MG63 (cell line): ENCODE results near the gene CLIC3. TPM values are rescaled to one million over a fixed set of nuclear protein-coding genes. Genes with fewer than 3 reads are reported as not detected.

Experiments
- DNase-seq: peaks from one replicate; pipeline ENCODE4 v3.0.0-alpha.2; 2020
- H3K27me3 ChIP-seq: fragments of 250-450 bp; sonication (Bioruptor Pico); 2 replicates; pipeline ENCODE4 v1.5.1; 2020; ENCODE audit warnings: mild to moderate bottlenecking, moderate library complexity
- H3K36me3 ChIP-seq: fragments of 250-450 bp; sonication (Bioruptor Pico); 2 replicates; pipeline ENCODE4 v1.5.1; 2020; ENCODE audit warnings: mild to moderate bottlenecking, moderate library complexity
- H3K4me3 ChIP-seq: fragments of 250-450 bp; sonication (Bioruptor Pico); 2 replicates; pipeline ENCODE4 v1.5.1; 2020; ENCODE audit warnings: mild to moderate bottlenecking, moderate library complexity
- H3K9me3 ChIP-seq: fragments of 250-450 bp; sonication (Bioruptor Pico); 2 replicates; pipeline ENCODE4 v1.5.1; 2020; ENCODE audit warnings: mild to moderate bottlenecking, moderate library complexity
- total RNA-seq: library from RNA; depleted of rRNA; stranded (reverse); fragments of >200 nt; shearing (Covaris generic); gene quantifications from 2 replicates; pipeline ENCODE4 v1.2.3, GENCODE V29; 2014; ENCODE audit warnings: low replicate concordance

The CLIC3 gene
- total RNA-seq, 1 experiment from 2014 or later, result not detected

DNA sequence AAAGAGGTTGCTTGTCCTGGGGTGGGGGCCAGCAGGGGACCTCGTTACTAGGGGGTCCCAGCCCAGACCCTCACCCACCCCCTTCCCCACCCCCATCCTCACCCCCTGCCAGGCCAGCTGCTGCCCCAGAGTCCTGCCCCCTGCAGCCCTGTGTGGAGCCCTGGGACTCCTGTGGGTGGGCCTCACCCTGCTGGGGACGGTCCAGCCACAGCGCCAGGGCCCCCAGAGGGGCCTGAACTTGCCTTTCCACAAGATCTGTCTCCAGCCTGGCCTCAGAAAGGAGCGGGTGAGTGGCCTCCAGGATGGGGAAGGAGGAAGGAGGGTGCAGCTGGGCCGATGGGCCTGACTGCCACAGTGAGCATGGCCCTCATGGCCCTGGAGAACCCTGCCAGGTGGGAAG, 26.6 kb downstream of the CLIC3 start:
- Histone ChIP-seq H3K36me3 (no peaks in the 10 kb centered on the region), H3K4me3 (no peak overlapping the region), H3K9me3 (no peaks in the 10 kb centered on the region), H3K27me3 (no peaks in the 10 kb centered on the region)
- no peak for DNase-seq

DNA sequence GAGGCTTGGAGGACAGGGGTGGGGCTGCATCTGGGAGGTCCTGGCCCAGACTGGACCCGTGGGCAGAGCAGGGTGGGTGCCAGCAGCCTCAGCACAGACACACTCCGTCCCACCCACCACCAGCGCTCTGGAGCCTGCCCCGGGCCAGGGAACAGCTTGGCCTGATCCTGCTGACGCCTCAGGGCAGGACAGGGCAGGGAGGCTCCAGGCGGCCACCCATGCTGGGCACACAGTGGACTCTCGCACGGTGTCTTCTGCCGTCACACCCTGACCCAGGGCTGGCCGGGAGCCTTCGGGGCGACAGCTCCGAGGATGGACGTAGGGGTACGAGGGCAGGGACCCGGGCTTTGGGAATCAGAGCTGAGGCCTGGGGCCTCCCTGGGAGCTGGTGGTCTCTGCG, 27.2 kb downstream of the CLIC3 start:
- Histone ChIP-seq H3K27me3 (no peaks in the 10 kb centered on the region), H3K36me3 (no peaks in the 10 kb centered on the region), H3K9me3 (no peaks in the 10 kb centered on the region), H3K4me3 (no peak overlapping the region)
- no peak for DNase-seq

DNA sequence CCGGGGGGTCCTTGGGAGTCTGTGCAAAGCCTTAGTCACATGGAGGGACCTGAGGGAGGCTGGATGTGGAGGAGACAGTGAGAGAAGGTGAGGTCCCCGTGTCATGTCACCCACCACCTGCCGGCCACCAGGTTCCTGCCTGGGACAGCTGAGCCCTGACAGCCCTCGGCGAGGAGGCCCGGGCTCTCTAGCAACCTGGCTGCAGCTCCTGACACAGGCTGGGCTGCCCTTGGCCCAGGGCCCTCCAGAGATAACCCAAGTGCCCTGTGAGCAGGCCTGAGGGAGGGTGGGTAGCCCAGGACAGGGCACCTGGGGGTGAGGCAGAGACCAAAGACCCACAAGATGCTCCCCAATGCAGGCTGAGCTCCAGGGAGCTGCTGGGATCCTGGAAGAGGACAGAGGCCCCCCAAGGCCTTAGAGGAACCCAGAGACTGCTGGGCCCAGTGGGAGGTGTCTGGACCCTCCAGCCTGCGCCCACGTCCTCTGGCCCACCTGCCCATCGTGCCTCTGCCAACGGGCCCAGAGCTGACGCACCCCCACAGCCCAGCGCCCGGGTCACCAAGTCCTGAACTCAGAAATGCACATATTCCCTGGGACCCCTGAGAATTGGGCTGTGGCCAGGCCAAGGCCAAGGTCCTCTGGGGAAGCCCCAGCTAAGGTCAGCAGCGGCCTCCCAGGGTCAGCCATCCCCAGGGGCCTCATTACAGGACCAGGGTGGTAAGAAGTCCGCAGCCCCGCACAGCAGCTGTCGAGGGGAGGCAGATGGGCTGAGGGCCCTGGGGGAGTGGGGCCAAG, 27.8 kb downstream of the CLIC3 start:
- no peak overlapping the region for H3K4me3 ChIP-seq
- H3K36me3 ChIP-seq, result no peaks in the 10 kb centered on the region
- DNase-seq, result no peak
- H3K27me3 ChIP-seq, result no peaks in the 10 kb centered on the region
- H3K9me3 ChIP-seq, result no peaks in the 10 kb centered on the region

DNA sequence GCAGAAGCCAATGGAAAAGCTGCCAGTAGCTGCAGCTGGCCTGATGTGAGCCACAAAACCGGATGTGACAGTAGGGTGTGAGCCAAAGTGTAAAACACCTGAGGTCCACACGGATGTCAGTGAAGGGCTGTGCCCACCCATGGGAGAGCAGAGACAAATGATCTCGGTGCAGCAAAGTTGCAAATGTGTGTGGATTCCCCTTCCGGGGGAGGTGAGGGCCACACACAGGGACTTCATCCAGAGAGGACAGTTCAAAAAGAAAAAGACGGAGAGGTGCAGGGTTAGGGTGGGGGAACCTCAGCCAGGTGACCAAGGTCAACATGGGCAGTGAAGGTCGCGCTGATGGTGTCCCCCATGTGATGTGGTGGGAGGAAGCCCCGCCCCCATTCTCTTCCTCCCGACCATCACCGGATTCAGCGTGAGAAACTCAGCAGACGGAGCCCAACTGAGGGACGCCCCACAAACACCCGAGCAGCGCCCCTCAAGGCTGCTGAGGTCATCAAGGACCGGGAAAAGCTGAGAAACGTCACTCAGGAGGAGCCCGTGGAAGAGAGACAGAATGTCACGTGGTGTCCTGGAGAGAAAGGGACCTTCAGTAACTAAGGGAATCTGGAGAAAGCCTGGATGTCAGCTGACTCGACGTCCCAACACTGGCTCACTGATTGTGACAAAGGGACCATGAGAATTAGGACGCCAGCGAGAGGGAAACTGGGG, 30.4 kb downstream of the CLIC3 start:
- no peaks in the 10 kb centered on the region for H3K27me3 ChIP-seq
- no peak for DNase-seq
- no peak overlapping the region for H3K4me3 ChIP-seq
- H3K36me3 ChIP-seq, result no peaks in the 10 kb centered on the region
- H3K9me3 ChIP-seq, result no peaks in the 10 kb centered on the region

DNA sequence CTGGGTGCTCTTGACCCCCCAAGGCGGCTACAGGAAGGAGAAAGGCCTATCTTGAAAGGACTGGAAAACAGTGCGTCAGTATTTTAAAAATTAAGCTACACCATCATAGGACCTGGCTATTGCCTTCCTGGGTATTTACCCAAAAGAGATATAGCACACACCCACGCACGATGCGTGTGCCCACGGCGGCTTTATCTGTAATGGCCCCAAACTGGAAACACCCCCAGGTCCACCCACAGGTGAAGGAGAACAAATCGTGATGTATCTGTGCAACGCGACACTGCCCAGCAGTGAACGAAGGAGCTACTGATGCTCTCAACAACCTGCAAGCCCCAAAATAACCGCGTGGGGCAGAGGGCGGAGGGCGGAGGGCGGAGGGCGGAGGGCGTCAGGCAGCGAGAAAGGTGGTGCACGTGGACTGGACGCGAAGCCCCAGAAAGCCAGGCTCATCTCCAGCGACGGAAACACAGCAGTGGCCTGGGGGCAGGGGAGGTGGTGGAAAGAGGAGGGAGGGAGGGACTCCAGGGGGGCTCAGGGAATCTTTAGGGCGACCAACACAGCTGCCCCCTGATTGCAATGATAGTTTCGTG, 31.4 kb downstream of the CLIC3 start:
- no peaks in the 10 kb centered on the region for H3K36me3 ChIP-seq
- no peak overlapping the region for H3K4me3 ChIP-seq
- DNase-seq, result no peak
- H3K27me3 ChIP-seq, result no peaks in the 10 kb centered on the region
- H3K9me3 ChIP-seq, result no peaks in the 10 kb centered on the region

DNA sequence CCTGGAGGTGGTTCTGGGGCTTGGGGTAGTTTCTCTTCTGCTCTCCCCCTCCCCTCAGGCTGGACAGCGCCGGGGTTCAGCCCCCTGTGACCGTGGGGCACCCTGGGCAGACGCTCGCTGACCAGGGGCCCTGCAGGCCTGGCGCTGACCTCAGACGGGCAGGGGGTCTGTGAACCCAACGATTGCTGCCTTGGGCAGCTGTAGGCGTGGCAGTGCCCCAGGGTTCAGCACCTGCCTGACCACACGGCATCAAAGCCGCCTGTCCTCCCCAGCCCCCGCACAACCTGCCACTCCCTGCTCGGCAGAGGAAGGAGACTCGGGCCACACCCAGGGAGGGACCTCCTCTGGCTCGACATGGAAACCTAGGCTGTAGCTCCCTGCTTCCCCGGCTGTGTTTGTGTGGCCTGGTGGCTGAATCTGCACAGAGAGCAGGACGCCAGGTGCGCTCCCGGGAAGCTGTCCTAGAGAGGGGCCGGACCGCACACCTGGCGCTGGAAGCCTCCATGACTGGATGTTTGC, 32.1 kb downstream of the CLIC3 start:
- Histone ChIP-seq H3K27me3 (no peaks in the 10 kb centered on the region), H3K9me3 (no peaks in the 10 kb centered on the region), H3K36me3 (no peaks in the 10 kb centered on the region), H3K4me3 (no peak overlapping the region)
- DNase-seq, result no peak

DNA sequence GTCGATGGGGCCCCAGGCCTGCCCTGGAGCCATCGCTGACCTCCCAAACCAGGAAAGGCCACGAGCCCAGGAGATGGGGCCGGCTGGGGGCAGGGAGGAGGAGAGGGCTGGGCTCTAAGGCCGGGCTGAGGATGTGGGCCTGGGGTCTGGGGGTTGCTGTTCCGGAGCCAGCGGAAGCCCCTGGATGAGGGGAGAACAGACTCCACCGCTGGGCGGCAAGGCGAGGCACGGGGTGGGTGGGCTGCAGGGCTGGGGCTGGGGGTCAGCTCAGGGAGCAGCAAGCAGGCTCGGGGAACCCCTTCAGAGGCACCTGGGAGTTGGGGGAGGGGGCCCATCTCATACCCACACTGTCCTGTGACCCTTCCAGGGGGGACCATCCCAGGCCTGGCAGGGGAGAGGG, 32.6 kb downstream of the CLIC3 start:
- Histone ChIP-seq H3K27me3 (no peaks in the 10 kb centered on the region), H3K4me3 (no peak overlapping the region), H3K36me3 (no peaks in the 10 kb centered on the region), H3K9me3 (no peaks in the 10 kb centered on the region)
- DNase-seq, result no peak

DNA sequence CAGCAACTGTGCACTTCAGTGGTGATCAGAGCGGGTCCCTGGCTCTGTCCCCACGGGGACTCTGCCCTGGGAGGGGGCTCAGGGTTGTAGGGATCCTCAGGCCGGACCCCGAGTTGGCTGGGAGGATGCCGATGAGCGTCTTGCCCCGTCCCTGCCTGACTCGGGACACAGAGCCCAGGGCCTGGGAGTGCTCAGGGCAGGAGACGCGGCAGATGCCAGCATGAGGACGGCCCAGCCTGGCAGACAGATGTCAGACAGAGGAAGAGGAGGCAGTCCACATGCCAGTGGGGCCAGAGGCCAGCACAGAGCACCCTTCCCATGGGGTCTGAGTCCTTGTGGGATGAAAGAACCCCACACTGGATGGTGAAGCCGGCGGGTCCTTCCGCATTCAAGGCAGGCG, 33.0 kb downstream of the CLIC3 start:
- no peaks in the 10 kb centered on the region for H3K27me3 ChIP-seq
- DNase-seq, result no peak
- no peaks in the 10 kb centered on the region for H3K36me3 ChIP-seq
- no peak overlapping the region for H3K4me3 ChIP-seq
- no peaks in the 10 kb centered on the region for H3K9me3 ChIP-seq

DNA sequence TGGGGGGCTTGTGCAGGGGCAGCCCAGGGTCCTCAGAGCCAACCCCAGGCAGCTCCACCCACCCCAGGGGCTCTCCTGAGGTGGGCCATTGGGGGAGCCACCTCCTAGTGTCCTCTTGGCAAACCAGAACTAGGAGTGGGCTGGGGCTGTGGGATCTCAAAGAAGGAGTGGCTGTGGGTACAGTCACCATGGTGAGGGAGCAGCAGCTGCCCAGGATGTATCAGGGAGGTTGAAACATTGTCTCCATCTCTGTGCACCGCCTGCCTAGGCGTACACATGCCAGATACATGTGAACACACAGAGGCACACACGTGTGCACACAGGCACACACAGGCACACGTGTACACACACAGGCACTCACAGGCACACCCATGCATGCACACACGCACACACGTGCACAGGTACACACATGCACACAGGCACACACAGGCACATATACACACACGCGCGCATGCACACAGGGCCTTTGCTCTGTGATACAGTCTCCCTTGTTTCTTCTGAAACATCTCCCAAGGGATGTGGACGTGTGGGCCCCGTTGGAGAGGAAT, 33.6 kb downstream of the CLIC3 start:
- DNase-seq, result no peak
- Histone ChIP-seq H3K4me3 (no peak overlapping the region), H3K27me3 (no peaks in the 10 kb centered on the region)

DNA sequence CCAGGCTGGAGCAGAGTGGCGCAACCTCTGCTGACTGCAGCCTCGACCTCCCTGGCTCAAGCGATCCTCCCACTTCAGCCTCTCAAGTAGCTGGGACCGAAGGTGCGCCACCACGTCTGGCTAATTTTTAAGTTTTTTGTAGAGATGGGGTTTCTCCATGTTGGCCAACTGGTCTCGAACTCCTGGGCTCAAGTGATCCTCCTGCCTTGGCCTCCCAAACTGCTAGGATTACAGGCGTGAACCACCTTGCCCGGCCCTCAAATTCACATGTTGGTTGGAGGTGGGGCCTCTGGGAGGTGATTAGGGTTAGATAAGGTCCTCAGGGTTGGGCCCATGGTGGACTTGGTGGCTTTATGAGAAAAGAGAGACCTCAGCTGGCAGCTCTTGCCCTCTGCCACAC, 34.2 kb downstream of the CLIC3 start:
- Histone ChIP-seq H3K4me3 (no peak overlapping the region), H3K36me3 (no peaks in the 10 kb centered on the region), H3K27me3 (no peaks in the 10 kb centered on the region), H3K9me3 (no peaks in the 10 kb centered on the region)
- DNase-seq, result no peak

More for the DNA sequence above, 33.6 kb downstream of the CLIC3 start:
- Histone ChIP-seq H3K36me3 (no peaks in the 10 kb centered on the region), H3K9me3 (no peaks in the 10 kb centered on the region)

DNA sequence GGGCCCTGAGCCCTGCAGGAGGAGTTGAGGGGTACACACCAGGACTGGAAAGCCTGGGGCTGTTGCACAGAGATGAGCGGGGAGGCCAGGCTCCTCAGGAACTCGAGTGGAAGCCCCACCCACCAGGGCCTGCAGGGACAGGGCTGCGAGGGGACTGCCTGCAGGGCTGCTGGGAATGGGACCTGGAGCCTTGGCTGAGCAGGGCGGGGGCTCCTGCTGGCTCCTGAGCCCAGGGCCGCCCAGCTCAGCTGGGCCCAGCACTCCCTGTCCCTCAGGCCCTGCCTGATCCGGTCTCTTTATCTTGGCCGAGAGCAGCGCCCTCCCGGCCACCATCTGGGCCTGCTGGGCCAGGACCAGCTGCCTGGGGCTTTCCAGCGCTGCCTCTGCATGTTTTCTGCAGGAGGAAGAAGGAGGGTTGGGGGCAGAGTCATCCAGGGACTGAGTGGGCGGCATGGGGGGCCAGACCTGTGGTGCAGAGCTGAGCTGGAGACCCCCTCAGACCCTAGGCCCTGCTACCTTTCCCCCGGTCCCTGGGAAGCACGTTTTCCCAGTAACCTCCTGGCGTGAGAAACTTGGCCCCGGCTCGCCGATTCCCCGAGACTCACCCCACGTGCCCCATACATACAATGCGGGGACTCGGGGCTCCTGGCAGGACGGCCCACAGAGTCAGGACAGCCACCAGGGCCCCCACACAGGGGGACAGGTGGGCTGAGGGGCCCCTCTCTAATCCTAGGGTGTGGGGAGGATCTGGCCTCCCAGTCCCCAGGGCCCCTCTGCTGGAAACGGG, 34.9 kb downstream of the CLIC3 start:
- DNase-seq, result no peak
- no peaks in the 10 kb centered on the region for H3K36me3 ChIP-seq
- no peak overlapping the region for H3K4me3 ChIP-seq
- H3K27me3 ChIP-seq, result no peaks in the 10 kb centered on the region
- no peaks in the 10 kb centered on the region for H3K9me3 ChIP-seq

DNA sequence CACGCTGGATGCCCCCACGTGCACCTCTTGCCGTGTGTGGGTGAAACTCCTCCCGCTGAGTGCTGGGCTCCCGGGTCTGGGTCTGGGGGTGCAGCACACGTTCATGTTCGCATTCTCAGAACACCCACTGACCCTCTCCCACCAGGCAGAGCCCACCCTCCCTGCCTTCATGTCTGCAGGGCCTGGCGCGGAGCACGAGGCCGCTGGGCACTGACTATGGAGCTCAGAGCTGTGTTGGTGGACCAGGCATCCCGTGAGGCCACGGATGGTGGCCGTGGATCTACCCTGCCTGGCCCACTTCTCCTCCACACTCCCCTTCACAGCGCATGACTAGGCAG, 35.5 kb downstream of the CLIC3 start:
- Histone ChIP-seq H3K27me3 (no peaks in the 10 kb centered on the region), H3K4me3 (no peak overlapping the region), H3K9me3 (no peaks in the 10 kb centered on the region), H3K36me3 (no peaks in the 10 kb centered on the region)
- DNase-seq, result no peak

DNA sequence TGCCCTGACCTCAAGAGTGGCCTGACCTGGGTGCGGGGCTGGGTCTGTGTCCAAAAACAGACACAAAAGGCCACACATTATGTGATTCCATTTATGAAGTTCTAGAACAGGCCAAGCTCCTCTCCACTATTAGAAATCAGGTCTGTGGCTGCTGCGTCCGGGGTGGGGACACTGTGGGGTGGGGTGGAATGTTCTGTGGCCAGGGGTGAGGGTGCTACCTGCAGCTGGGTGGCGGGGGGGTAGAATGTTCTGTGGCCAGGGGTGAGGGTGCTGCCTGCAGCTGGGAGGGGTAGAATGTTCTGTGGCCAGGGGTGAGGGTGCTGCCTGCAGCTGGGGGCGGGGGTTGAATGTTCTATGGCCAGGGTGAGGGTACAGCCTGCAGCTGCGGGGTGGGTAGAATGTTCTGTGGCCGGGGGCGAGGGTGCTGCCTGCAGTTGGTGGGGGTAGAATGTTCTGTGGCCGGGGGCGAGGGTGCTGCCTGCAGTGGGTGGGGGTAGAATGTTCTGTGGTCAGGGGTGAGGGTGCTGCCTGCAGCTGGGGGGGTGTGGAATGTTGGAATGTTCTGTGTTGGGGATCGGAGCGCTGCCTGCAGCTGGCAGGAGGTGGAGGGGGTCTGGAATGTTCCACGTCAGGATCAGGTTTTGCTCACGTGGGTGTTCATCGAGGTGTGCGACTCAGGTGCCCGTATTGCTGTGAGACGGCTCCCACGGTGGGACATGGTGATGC, 36.0 kb downstream of the CLIC3 start:
- Histone ChIP-seq H3K27me3 (no peaks in the 10 kb centered on the region), H3K36me3 (no peaks in the 10 kb centered on the region), H3K4me3 (no peak overlapping the region), H3K9me3 (no peaks in the 10 kb centered on the region)
- no peak for DNase-seq

DNA sequence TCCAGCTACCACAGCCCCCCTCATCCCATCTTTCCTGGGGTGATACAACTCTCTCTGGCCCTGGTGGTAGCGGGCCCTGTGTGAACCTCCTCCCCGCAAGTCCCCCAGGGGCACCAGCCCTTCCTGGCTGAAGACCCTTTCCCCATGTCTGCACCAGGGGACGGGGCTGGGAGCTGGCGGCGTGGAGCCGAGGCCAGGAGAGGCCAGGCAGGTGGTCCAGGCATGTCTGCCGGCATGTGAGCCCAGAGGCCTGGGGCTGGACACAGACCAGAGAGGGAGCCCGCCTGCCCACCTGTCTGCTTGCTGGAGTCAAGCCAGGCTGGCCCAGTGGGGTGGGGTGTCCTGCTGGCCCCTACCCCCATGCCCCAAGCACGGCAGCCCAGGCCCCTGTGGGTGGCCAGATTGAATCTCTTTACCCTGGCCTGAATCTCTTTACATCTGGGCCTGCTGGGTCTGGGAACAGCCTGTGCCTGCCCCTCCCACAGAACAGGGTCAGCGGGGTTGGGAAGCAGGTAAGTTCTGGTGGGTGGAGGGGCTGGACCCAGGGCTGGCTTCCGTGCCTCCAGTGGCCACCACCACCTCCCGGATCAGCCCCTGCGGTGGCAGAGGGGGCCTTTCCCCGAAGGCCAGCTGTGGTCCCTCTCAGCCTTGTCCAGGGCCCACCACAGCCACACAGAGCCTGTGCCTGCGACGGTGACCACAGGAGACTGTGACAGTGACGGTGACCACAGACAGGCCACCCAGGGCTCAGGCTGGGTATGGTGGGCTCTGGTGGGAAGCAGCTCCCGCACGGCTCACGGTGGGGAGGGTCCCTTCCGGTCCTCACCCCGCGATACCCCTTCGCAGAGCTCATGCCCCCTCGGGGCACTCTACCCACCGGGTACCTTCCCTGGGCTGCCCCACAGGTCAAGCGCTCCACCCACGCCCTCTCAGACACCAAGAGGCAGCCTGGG, 37.2 kb downstream of the CLIC3 start:
- Histone ChIP-seq H3K9me3 (no peaks in the 10 kb centered on the region), H3K36me3 (no peaks in the 10 kb centered on the region), H3K4me3 (no peak overlapping the region), H3K27me3 (no peaks in the 10 kb centered on the region)
- DNase-seq, result no peak

DNA sequence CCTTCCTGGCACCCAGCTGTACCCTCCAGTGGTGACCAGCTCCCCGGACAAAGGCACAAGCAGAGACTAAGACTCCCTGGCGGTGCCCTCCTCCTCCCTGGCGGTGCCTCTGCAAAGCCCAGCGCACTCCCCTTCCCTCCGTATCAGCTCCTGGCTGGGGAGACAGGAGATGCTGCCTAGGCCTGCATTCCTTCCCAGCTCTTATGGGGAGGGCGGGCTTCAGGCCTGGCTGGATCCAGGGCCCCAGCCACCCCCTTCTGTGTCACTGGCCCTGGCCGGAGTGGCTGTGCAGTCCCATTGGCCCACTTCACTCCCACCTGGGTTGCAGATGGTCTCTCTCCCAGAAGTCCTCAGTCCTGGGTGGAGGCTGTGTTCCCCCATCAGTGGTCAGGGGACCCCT, 37.9 kb downstream of the CLIC3 start:
- H3K9me3 ChIP-seq, result no peaks in the 10 kb centered on the region
- DNase-seq, result no peak
- no peak overlapping the region for H3K4me3 ChIP-seq
- no peaks in the 10 kb centered on the region for H3K27me3 ChIP-seq
- no peaks in the 10 kb centered on the region for H3K36me3 ChIP-seq
